Pancreas (tissue), 10 donors: ENCODE data around the gene COL16A1. TPM values are rescaled to one million over a fixed set of nuclear protein-coding genes. Genes with fewer than 3 reads are reported as not detected.

Experiments
- ATAC-seq, 4 donors: fragments of 200-7000 bp; cut with Tn5 transposase; one replicate each; pipeline versions ENCODE4 v1.8.0 to v1.9.1; 2020; ENCODE audit warnings: mild to moderate bottlenecking in 4 of 4, moderate library complexity in 4 of 4
- DNase-seq, 6 donors: peaks; one replicate each; pipeline ENCODE4 v3.0.0-alpha.2; 2020
- FAIRE-seq: peaks from 2 replicates; lab custom pipeline; 2012; peaks lifted over from hg19 to GRCh38; lab: Jason Lieb, UNC
- H3K27ac ChIP-seq, 4 donors: fragments of 200-600 bp; sonication (generic); 1 replicate in 3 of 4; 2 replicates in 1 of 4; pipeline versions ENCODE4 v1.5.0 to v1.8.0; 2020
- H3K27me3 ChIP-seq, 4 donors: fragments of 200-600 bp; one replicate each; pipeline ENCODE4 v1.8.0; 2021
- H3K36me3 ChIP-seq, 3 donors: fragments of 200-600 bp; sonication (generic) in 1 of 3; one replicate each; pipeline versions ENCODE4 v1.5.0 to v1.8.0; 2020 to 2021
- H3K4me1 ChIP-seq, 3 donors: fragments of 200-600 bp; one replicate each; pipeline ENCODE4 v1.8.0; 2021
- H3K4me3 ChIP-seq, 4 donors: fragments of 200-600 bp; sonication (generic) in 2 of 4; one replicate each; pipeline versions ENCODE4 v1.5.0 to v1.8.0; 2020 to 2021
- H3K9me3 ChIP-seq, 4 donors: fragments of 200-600 bp; one replicate each; pipeline ENCODE4 v1.8.0; 2021
- CTCF ChIP-seq, 4 donors: fragments of 200-600 bp; sonication (generic) in 3 of 4; IDR thresholded peaks; one replicate each; pipeline versions ENCODE4 v1.5.0 to v1.8.0; 2021; ENCODE audit warnings: antibody characterized with exemption in 4 of 4
- whole genome bisulfite sequencing, 2 donors: extraction: QIAGEN DNeasy Blood & Tissue Kit; methylation state at CpG; one replicate each; pipeline ENCODE4 v1.1.7; 2013; 5-methylcytosine and 5-hydroxymethylcytosine counted together
- intact Hi-C, 3 donors: fragments of 100-400 bp; cut with DNase I; formaldehyde crosslinking; loops; one replicate each; pipeline versions ENCODE4 v1.11.1 to v1.14.2; 2022
- polyA plus RNA-seq, 2 donors: library from polyadenylated mRNA; stranded (reverse); fragments of 200-250 nt; gene quantifications; one replicate each; pipeline ENCODE4 v1.2.3, GENCODE V29; 2013
- total RNA-seq, 6 donors: library from RNA; stranded (reverse); fragmentation: NEBNext Ultra II Directional in 4 of 6; extraction: Animal tissue kit (Norgen Biotek cat#: 25700) in 4 of 6; gene quantifications; one replicate each; pipeline versions ENCODE4 v1.2.1 to v1.2.4, GENCODE V29; 2021 to 2023
- donor health status: healthy with polysubstance abuse.
- donor health status: DM: no; HTN: no; CAD: no; lungs with moderate emphysema.
- donor health status: DM: no; HTN: no; CAD: no.
- donor health status: control.
- donor health status: control.
- donor health status: Bipolar disorder and iron deficiency.
- donor health status: DM: yes; HTN: yes; CAD: no.
- donor health status: DM: no; HTN: no; CAD: no.
- donor health status: DM: no; HTN: no; CAD: no.
- donor health status: DM: yes; HTN: yes; CAD: no.

The COL16A1 gene
- total and polyA plus RNA-seq, 8 donors: 3.3 to 26.7 (median 11.2) TPM

- FAIRE-seq (no peak), DNase-seq (no peak), ATAC-seq (no peak)
- WGBS, 2 donors: 86 to 87% methylated on average over 24 to 25 of the region's 25 CpGs
- intact Hi-C loops: no loop called here
- no peak for TF ChIP-seq CTCF (IDR thresholded peaks at IDR 0.05)
- Histone ChIP-seq H3K4me1 (no peaks in the 10 kb centered on the region), H3K9me3 (no peaks in the 10 kb centered on the region), H3K4me3 (no peak overlapping the region), H3K36me3 (no peaks in the 10 kb centered on the region), H3K27ac (no peak overlapping the region), H3K27me3 (no peaks in the 10 kb centered on the region)
Observed at GRCh38 chr1:31730336-31731048, 26.7 kb upstream of the COL16A1 start.

GRCh38 chr1:31727849-31728248 is 24.0 kb upstream of the COL16A1 start:
- no peak for TF ChIP-seq CTCF (IDR thresholded peaks at IDR 0.05)
- Histone ChIP-seq H3K4me3 (no peak overlapping the region), H3K27ac (no peak overlapping the region), H3K4me1 (no peaks in the 10 kb centered on the region), H3K9me3 (no peaks in the 10 kb centered on the region), H3K27me3 (no peaks in the 10 kb centered on the region), H3K36me3 (no peaks in the 10 kb centered on the region)
- intact Hi-C loops: no loop called here
- FAIRE-seq (no peak), ATAC-seq (no peak), DNase-seq (no peak)
- 82 to 87% methylated on average over 19 of the region's 19 CpGs for WGBS, 2 donors

GRCh38 chr1:31727195-31727594 is 23.4 kb upstream of the COL16A1 start:
- Histone ChIP-seq H3K9me3 (no peaks in the 10 kb centered on the region), H3K4me3 (no peak overlapping the region), H3K27me3 (no peaks in the 10 kb centered on the region), H3K27ac (no peak overlapping the region), H3K4me1 (no peaks in the 10 kb centered on the region), H3K36me3 (no peaks in the 10 kb centered on the region)
- ATAC-seq: no peak
- DNase-seq: no peak
- FAIRE-seq: no peak
- intact Hi-C loops: no loop called here
- 89 to 92% methylated on average over 14 of the region's 14 CpGs for WGBS, 2 donors
- no peak for TF ChIP-seq CTCF (IDR thresholded peaks at IDR 0.05)

GRCh38 chr1:31726715-31727114 is 22.9 kb upstream of the COL16A1 start:
- Histone ChIP-seq H3K36me3 (no peaks in the 10 kb centered on the region), H3K27me3 (no peaks in the 10 kb centered on the region), H3K9me3 (no peaks in the 10 kb centered on the region), H3K4me3 (no peak overlapping the region), H3K4me1 (no peaks in the 10 kb centered on the region), H3K27ac (no peak overlapping the region)
- ATAC-seq (no peak), DNase-seq (no peak), FAIRE-seq (no peak)
- WGBS, 2 donors: 65 to 75% methylated on average over 4 of the region's 4 CpGs
- intact Hi-C loops: no loop called here
- no peak for TF ChIP-seq CTCF (IDR thresholded peaks at IDR 0.05)

- FAIRE-seq: no peak
- no peak overlapping the region for H3K27ac ChIP-seq
- TF ChIP-seq CTCF (IDR thresholded peaks at IDR 0.05): no peak
- DNase-seq: no peak
- WGBS, 2 donors: 71 to 75% methylated on average over 12 of the region's 12 CpGs
- no peaks in the 10 kb centered on the region for H3K4me1 ChIP-seq
- no peak overlapping the region for H3K4me3 ChIP-seq
- H3K9me3 ChIP-seq: no peaks in the 10 kb centered on the region
- no peaks in the 10 kb centered on the region for H3K27me3 ChIP-seq
- intact Hi-C loops: no loop called here
- ATAC-seq: no peak
- no peaks in the 10 kb centered on the region for H3K36me3 ChIP-seq
Observed at GRCh38 chr1:31725777-31726535, 22.1 kb upstream of the COL16A1 start.
